Bronchial smooth muscle cell (primary cell): ENCODE results near the gene MAGEA1. TPM values are rescaled to one million over a fixed set of nuclear protein-coding genes. Genes with fewer than 3 reads are reported as not detected.

ENCODE experiments used
- total RNA-seq: library from RNA; depleted of rRNA; stranded (reverse); fragments of >200 nt; gene quantifications from 2 replicates; pipeline ENCODE4 v1.2.1, GENCODE V29; 2014

The MAGEA1 gene, protein sequence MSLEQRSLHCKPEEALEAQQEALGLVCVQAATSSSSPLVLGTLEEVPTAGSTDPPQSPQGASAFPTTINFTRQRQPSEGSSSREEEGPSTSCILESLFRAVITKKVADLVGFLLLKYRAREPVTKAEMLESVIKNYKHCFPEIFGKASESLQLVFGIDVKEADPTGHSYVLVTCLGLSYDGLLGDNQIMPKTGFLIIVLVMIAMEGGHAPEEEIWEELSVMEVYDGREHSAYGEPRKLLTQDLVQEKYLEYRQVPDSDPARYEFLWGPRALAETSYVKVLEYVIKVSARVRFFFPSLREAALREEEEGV
- total RNA-seq, result not detected in 2 replicates

DNA sequence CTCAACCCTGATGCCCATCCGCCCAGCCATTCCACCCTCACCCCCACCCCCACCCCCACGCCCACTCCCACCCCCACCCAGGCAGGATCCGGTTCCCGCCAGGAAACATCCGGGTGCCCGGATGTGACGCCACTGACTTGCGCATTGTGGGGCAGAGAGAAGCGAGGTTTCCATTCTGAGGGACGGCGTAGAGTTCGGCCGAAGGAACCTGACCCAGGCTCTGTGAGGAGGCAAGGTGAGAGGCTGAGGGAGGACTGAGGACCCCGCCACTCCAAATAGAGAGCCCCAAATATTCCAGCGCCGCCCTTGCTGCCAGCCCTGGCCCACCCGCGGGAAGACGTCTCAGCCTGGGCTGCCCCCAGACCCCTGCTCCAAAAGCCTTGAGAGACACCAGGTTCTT is at the start of gene MAGEA1:
MAGEA1 (plus strand) TSS at position 154 of the 400 bp plus-strand sequence. CDS start 3,106 bp downstream, outside the sequence.

Other genes with a start within 250 kb of the MAGEA1 start
- gene PNMA5, start 185.2 kb upstream of the MAGEA1 start, total RNA-seq, result not detected in 2 replicates
- gene PNMA3, start 122.8 kb upstream of the MAGEA1 start, total RNA-seq, result 0.16 and 0.26 TPM in 2 replicates
- 1.4 and 2.1 TPM in 2 replicates for gene PNMA6A, start 106.8 kb upstream of the MAGEA1 start, total RNA-seq
- not detected in 2 replicates for gene PNMA6F, start 142.5 kb downstream of the MAGEA1 start, total RNA-seq
- gene ZNF275, start 154.9 kb downstream of the MAGEA1 start, total RNA-seq, result 3.9 and 4.4 TPM in 2 replicates
- gene PNMA6E, start 222.1 kb downstream of the MAGEA1 start, total RNA-seq, result not detected in 2 replicates
- under 0.01 TPM in 2 replicates for gene ZFP92, start 232.2 kb downstream of the MAGEA1 start, total RNA-seq